Kasumi-1 (cell line): ENCODE results near the gene CD3D.
"Not testable (repeated sequence)": the region's sequence is repeated elsewhere in the genome, so short reads cannot be mapped to it uniquely, and the experiment has no call there.

ENCODE experiments used
- DNase-seq, 2 experiments: peaks; one replicate each; lab custom pipeline; 2025; lab: John Stamatoyannopoulos, UW

The CD3D gene

DNA sequence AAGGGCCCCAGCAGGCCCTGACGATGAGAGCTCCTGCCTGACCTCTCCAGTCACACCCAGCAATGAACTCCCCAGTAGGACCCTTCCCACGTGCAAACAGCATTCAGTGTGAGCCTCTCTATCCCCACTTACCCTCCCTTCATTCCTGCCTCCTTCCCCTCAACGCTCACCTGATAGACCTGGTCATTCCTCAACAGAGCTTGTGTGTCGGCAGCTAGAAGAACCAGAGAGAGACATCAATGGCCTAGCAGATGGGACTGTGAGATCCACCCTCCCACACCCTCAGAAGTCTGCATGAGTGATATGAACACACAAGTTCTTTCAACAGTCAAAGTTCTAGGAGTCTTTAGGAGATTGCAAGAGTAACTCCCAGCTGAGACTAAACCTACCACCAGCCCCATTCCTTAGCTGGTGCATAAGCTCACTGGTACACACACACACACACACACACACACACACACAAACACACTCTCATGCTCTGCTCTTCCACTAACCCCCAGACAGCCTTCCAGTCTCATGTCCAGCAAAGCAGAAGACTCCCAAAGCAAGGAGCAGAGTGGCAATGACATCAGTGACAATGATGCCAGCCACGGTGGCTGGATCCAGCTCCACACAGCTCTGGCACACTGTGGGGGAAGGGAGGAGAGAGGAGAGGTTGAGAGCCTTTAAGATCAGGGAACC, 3.1 kb downstream of the CD3D start:
- DNase-seq: no peak

DNA sequence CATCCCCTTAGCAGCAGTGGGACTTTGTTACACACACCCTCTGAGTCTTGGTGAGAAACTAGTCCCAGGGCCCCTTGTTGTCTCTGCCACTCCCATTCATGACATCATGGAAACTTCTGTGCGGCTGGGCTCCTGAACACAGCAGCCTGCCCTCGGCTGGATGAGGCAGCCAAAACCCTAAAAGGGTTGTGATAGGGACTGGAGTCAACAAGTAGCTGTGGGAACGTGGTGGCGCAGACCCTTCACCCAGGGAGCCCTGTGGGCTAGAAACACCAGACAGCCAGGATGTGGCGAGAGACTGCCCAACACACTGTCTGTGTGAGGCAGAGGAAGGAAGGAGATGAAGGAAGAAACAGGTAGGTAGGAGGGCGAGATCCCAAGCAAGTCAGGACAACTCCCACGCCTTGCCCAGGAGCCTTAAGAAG, 3.9 kb downstream of the CD3D start:
- DNase-seq: no peak

DNA sequence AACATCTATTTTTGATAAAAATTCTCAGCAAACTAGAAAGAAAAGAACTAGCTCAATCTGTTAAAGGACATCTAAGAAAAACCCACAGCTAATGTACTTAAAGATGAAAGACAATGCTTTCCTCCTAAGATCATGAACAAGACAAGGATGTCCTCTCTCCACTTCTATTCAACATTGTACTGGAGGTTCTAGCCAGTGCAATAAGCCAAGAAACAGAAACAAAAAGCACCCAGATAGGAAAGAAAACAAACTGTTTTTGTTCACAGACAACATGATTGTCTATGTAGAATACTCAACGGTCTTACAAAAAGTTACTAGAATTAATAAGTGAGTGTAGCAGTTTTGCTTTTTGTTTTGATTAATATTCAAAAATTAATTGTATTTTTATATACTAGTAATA, 7.8 kb downstream of the CD3D start:
- DNase-seq: no peak

DNA sequence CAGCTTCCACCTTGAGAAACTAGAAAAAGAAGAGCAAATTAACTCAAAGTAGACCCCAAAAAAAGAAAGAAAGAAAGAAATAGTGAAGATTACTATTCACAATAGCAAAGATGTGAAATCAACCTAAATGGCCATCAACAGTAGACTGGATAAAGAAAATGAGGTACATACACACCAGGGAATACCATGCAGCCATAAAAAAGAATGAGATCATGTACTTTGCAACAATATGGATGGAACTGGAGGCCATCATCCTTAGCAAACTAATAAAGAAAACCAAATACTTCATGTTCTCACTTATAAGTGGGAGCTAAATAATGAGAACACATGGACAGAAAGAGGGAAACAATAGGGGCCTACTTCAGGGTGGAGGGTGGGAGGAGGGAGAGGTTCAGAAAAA, 13.8 kb downstream of the CD3D start:
- no peak for DNase-seq

DNA sequence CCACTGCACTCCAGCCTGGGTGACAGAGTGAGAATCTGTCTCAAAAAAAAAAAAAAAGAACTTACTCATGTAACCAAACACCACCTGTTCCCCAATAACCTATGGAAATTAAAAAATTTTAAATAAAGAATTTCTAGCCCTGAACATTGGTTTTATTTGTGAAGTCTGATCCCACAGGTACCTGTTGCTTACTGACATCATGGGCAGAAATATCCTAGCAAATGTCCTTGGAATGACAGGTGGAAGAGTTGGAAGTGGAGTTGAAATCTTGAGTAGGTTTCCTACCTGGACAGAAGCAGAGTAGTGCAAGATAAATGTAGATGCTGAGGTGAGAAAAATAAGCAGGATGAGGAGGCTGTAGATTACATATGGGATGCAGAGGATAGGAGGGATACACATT, 17.2 kb downstream of the CD3D start:
- no peak for DNase-seq

DNA sequence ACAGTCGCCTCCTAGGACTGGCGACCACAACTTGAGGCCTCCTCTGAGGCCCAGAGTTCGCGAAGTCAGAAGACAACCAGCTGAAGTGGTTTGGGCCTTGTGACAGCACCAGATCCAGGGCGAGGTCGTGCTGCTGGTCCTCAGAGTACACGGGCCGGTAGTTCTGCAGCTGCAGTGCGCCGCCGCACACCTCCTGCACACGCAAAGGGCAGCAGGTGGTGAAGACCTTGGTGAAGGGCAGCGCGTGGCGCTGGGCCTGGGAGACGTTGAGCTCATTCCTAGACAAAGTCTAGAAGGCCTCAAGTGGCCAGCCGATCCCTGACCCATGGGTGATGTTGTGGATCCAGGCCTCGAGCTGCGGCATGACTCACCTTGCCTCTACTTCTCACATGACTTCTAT, 19.8 kb downstream of the CD3D start:
- DNase-seq: no peak

DNA sequence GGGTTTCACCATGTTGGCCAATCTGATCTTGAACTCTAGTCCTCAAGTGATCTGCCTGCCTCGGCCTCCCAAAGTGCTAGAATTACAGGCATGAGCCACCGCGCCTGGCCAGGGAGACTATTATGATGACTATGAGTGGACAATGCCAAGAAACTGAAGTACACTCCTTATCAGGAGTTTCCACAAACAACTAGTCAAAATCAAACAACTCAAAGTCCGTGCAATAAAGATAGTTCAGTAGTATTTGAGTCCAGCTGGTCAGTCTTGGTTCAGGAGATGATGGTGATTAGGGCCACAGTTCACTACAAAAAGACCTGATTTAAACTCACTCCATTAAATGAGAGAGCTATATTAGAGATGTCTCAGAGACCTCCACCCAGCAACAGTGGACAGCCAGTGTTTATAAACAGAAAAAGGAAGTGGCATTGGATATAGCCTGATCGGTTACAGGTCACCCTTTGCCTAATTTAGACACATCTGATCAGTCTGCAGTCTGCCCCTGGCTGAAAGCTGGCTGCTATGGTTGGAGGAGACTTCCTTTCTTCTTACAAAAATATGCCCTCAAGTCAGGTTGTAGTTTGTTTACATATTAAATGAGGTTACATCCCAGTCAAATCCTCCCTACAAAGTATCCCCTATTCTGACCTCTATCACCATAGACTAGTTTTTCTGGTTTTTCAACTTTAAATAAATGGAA, 21.0 kb downstream of the CD3D start:
- no peak for DNase-seq

DNA sequence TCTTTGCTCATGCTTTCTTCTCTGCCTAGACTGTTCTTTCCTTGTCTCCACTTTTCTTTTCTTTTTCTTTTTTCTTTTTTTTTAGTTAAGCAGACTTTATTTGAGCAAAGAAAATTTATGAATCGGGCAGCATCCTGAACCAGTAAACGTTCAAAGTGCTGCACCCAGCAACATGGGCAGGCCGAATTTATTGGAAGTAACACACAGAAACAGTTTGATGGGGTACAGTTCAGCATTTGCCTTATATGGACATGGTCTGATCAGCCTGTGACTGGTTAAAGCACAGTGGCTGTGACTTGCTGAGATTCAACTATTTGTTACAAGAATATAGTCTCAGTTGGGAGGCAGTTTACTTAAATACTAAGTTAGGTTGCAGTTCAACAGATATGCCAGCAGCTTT, 22.0 kb downstream of the CD3D start:
- no peak for DNase-seq

DNA sequence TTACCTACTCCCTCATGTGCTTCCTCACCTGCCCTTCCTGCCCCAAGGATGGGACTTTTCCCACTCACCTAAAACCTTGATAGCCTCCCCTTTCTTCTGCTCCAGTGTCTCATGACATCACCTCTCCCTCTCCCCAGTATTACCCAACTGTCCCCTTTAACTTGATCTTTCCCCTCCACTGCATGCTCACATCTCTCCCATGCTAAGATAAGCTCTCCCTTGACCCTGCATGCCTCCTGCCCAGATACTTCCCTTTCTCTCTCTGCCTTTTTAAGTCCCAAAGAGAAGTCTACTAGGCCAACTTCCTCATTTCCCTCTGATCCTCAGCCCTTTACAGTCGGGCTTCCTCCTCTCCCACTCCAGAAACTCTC, 23.2 kb downstream of the CD3D start:
- DNase-seq: peak; percentile 88 to 91

DNA sequence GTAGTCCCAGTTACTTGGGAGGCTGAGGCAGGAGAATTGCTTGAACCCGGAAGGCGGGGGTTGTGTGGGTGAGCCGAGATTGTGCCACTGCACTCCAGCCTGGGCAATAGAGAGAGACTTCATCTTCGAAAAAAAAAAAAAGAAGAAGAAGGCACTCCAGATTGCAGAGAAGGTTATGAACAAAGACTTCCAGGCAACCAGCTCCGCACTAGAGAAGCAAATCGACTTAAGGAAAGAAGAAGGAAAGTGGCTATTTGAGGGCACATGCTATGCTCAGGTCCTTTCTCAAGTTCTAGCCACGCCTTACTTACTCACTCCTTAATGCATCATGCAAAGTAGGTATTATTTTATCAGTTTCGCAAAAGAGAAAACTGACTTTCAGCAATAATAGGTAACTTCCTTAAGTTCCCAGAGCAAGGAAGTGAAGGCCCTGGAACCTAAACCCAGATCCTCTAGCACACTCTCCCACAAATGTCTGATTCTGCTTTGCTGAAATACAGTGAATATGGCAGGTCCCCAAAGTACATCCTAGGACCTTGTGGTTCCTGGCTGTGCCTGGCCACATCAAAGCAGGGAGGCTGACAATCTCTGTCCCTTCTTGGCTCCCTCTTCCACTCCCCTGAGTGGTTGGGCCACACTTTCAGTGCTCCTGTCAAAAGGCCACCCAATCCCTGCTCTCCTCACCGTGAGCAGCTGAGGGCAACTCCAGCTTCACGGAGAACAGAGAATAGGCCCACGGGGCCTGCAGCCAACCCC, 23.7 kb downstream of the CD3D start:
- DNase-seq: no peak

DNA sequence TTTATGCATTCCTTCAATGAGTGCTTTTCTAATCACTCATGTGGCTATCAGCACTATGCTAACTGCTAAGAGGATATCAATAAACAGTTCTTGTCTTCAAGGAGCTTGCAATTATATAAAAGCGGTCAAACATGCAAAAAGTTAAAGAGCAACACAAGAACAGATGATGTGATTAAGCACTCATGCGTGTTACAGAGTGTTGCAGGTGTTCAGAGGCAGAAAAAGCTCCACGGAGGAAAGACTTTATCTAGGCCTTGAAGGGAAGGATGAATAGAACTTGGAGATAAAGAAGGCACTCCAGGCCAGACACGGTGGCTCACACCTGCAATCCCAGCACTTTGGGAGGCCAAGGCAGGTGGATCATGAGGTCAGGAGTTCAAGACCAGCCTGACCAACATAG, 24.4 kb downstream of the CD3D start:
- DNase-seq: no peak

DNA sequence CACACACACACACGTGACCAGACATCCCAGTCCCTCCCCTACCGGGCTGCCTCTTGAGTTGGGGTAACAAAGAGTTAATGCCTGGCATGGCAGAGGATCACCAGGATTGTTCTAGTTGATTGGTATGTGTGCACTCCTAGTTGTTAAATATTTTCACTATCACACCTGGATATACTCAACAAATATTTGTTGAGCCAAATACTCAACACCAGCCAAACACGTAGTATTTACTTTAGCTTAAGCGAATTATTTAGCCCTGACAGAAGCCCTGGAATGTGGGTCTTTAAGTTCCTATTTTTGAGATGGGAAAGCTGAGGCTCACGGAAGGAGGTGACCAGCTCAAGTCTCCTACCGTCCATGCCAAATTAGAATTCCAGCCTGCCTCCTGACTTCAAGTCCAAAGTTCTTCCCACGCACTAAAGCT, 27.5 kb downstream of the CD3D start:
- DNase-seq: no peak

DNA sequence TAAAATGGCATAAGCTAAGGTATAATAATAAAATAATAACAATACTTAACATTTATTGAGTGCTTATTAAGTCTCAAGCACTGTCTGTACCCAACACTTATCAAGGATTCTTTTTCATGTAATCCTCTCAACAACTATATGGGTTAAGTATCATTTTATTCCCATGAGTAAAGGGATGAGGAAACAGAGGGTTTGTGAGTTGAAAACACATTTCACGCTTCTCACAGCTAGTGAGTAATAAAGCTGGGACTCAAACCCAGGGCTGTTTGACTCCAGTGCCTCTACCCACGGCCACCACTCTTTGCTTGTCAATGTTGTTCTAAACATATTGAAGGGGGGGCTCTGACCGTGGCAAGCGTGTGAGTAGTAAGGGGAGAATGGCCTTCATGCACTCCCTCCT, 29.3 kb downstream of the CD3D start:
- DNase-seq: no peak

DNA sequence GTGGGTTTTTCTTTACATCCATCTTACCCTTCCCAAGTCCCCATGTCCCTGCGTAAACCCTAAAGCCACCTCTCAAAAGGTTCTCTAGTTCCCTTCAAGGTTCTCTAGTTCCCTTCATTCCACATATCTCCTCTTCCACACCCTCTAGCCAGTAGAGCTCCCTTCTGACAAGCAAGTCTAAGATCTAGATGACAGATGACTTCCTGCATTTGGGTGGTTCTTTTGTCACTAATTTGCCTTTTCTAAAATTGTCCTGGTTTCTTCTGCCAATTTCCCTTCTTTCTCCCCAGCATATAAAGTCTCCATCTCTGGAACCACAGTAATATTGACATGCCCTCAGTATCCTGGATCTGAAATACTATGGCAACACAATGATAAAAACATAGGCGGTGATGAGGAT, 30.2 kb downstream of the CD3D start:
- DNase-seq: no peak

DNA sequence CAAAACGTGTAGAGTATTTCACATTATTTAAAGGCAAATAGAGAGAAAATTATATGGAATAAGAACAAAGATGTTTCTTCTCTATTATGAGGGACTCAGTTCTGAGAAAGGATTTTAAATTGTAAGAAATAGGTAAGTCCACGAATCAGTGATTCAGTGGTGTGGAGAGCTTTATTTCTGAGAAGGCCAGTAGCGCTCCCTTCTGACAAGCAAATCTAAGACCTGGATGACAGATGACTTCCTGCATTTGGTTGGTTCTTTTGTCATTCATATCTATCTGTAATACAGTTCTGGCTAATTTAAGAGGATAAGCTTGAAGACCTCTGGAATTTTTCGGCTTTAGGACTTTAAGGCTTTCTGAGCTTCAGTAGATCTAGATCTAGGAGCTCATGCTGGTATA, 31.0 kb downstream of the CD3D start:
- DNase-seq: no peak

DNA sequence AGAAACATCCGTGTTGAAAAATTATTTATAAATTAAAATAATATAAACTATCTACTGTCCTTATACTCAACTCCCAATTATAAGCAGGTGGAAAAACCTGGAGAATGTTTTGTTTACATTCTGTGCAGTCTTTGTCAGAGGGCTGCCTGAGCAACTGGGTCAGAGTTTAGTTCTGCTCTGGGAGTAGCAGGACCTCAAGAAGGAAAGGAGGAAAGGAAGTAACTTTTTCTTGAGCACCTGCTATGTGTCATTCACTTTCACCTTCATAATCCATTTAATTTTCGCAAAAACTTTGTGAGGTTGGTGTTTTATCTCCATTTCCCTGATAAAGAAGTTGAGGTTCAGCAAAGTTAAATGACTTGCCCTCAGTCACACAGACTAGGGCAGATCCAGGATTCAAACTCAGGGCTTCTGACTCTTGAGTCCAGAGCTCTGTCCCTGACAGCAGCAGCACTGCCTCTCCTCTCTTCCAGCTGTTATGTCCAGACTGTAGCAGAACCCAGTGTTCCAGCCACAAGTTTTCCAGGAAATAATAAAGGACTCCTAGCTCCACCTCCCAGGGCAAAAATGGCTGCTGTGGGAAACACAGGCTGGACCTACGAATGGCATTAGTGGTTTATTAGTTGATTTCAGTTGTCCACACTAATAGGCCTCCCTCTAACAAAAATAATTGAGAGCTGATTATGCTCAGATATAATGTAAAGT, 31.6 kb downstream of the CD3D start:
- no peak for DNase-seq

DNA sequence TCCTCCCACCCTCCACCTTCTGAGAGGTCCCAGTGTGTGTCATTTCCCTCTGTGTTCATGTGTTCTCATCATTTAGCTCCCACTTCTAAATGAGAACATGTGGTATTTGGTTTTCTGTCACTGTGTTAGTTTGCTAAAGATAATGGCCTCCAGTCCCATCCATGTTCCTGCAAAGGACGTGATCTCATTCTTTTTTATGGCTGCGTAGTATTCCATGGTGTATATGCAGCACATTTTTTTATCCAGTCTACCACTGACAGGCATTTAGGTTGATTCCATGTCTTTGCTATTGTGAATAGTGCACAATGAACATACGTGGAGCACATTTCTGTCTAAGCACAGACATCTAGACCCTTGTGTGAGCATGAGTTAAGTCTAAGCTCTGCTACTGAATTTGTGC, 32.2 kb downstream of the CD3D start:
- no peak for DNase-seq

DNA sequence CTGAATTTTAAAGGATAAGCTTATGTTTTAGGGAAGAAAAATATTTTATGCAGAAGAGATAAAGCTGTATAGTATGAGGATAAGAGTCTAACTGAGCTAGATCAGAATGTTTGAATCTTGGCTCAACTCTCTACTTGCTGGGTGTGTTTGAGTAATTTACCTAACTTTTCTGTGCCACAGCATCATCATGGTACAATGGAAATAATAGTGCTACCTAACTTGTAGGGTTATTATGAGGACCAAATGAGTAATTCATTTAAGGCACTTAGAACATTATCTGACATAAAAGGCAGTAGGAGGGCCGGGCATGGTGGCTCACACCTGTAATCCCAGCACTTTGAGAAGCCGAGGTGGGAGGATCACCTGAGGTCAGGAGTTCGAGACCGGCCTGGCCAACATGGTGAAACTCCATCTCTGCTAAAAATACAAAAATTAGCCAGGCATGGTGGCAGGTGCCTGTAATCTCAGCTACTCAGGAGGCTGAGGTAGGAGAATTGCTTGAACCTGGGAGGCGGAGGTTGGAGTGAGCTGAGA, 33.4 kb downstream of the CD3D start:
- not testable (repeated sequence) for DNase-seq

DNA sequence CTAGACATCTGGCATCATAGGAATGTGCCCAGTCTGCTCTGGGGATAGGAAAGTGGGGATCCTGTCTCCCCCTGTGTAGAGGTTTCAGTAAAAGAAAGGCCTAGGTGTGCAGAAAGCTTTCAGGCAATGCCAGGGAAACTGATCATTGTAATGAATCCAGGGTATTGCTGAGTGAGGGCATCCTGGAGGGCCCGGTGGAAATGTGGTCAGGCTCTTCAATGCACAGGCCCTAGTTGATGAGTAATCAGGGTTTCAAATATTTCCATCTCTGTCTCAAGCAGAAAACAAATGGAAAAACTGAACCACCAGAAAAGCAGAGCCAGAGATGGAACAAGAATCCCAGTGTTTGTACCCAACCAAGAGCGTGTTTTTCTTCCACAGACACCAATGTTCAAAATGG, 35.9 kb downstream of the CD3D start:
- DNase-seq: no peak

DNA sequence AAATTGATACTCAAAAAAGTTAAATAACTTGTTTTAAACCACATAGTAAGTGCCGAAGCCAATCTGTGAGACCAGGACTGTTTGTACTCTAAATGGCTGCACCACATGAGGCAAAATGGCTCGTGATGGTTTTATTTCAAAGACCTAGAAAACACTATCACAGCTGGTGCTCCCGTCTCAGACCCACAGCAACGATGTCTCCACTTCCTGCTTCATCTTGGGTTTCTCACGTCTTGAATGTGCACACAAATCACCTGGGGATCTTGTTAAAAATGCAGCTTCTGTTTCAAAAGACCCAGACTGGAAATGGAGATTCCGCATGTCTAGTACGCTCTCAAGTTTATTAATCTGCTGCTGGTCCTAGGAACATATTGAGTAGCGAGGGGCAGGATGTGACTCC, 36.8 kb downstream of the CD3D start:
- no peak for DNase-seq

DNA sequence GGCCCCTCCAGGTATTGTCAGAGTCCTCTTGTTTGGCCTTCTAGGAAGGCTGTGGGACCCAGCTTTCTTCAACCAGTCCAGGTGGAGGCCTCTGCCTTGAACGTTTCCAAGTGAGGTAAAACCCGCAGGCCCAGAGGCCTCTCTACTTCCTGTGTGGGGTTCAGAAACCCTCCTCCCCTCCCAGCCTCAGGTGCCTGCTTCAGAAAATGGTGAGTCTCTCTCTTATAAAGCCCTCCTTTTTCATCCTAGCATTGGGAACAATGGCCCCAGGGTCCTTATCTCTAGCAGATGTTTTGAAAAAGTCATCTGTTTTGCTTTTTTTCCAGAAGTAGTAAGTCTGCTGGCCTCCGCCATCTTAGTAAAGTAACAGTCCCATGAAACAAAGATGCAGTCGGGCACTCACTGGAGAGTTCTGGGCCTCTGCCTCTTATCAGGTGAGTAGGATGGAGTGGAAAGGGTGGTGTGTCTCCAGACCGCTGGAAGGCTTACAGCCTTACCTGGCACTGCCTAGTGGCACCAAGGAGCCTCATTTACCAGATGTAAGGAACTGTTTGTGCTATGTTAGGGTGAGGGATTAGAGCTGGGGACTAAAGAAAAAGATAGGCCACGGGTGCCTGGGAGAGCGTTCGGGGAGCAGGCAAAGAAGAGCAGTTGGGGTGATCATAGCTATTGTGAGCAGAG, 37.8 kb downstream of the CD3D start, which contains the start of gene CD3E:
Gene CD3E, plus strand, starts transcription at position 163 of the 681 bp plus-strand sequence. Its CDS starts 223 bp downstream, at position 386.
- no peak for DNase-seq

DNA sequence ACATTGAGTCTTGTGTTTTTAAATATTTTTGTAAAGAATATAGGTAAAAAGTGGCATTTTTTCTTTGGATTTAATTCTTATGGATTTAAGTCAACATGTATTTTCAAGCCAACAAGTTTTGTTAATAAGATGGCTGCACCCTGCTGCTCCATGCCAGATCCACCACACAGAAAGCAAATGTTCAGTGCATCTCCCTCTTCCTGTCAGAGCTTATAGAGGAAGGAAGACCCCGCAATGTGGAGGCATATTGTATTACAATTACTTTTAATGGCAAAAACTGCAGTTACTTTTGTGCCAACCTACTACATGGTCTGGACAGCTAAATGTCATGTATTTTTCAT, 38.3 kb downstream of the CD3D start:
- DNase-seq: peak; percentile 60 to 79
